AG04450 (cell line): ENCODE data around the gene SEC31B. TPM values are rescaled to one million over a fixed set of nuclear protein-coding genes. Genes with fewer than 3 reads are reported as not detected.
A peak's percentile ranks its signal among the peaks of the same experiment; 100 is the strongest.

ENCODE experiments used
- CTCF ChIA-PET: fragments of 300-600, 350-600 bp; formaldehyde crosslinking; extraction: SDS; loops from one replicate; lab custom pipeline; 2022; ENCODE audit warnings: antibody characterized with exemption, inconsistent platforms; lab: Charles Lee
- POLR2A ChIA-PET: fragments of 350-600 bp; formaldehyde crosslinking; extraction: SDS; loops from one replicate; lab custom pipeline; 2021; ENCODE audit warnings: antibody characterized with exemption, inconsistent platforms; lab: Yijun Ruan, JAX
- DNase-seq: peaks from one replicate; pipeline ENCODE4 v3.0.0-alpha.2; 2011; ENCODE audit warnings: low read depth, low spot score
- H3K27ac ChIP-seq: one replicate; pipeline ENCODE4 v1.5.1; 2012; ENCODE audit warnings: low read depth, low read length, control low read depth
- H3K27me3 ChIP-seq: one replicate; pipeline ENCODE4 v1.6.0; 2012; ENCODE audit warnings: low read length; ENCODE audit not compliant: control insufficient read depth, insufficient read depth
- H3K4me3 ChIP-seq: 2 replicates; pipeline ENCODE4 v1.5.1; 2011; ENCODE audit warnings: mild to moderate bottlenecking, low read depth, low read length, control low read depth
- H3K9me3 ChIP-seq: 2 replicates; pipeline ENCODE4 v1.5.1; 2012; ENCODE audit warnings: low read length; ENCODE audit not compliant: control insufficient read depth, insufficient read depth
- polyA plus RNA-seq: library from polyadenylated mRNA; depleted of rRNA; stranded (reverse); fragments of >200 nt; gene quantifications from 2 replicates; pipeline ENCODE4 v1.2.3, GENCODE V29; 2011
- TF ChIP-seq, protein P1 (sequence below): IDR thresholded peaks from 2 replicates; pipeline ENCODE4 v1.5.1; 2011; ENCODE audit warnings: low read depth, low read length, control low read depth, inconsistent platforms

SEC31B gene
- polyA plus RNA-seq, 1 experiment: 4.8 TPM

DNA sequence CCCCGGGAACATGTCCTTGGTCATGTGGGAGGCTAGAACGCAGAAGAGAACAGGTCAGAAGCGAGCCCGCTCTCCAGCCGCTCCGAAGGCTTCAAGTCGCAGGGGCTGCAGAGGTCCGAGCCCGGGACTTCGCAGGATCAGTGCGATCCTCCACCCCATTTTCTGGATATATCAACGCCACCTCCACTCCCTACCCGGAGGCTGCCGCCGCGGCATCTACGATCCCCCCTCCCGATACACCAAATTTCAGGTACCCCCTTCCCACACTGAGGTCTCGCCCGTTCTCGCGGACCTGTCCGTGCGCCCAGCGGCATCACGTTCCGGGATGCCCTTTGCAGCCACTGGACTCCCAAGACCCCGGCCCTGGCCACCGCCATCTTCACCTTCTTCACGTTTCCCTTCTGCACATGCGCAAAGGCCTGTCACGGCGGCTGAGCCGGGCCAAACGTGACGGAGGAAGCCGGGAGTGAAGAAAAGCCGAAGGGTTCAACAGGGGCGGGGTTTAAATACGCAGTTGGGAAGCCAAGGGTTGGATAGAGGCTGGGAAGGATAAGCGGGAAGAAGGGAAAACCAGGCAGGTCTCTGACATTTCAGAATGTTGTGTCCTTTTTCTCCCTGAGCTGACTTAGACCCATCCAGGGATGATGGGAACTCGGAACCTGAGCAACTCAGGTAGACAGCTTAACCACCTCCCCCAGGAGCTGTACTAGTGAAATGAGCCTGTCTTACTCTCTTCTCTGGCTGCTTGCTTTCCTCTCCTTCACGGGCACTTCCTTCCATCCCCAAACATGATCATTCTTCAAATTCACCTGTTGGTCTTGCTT lies 10.0 kb upstream of the SEC31B start, which contains the start of gene NDUFB8:
Gene NDUFB8 (minus strand): TSS at position 397 of the 824 bp plus-strand sequence. CDS start 20 bp downstream, at position 377.
- CTCF ChIA-PET: interaction anchor here (1.0 to 3.3 kb wide), 2 partner anchors 11 kb away, joined by 4 to 30 read pairs; no protein-coding TSS in a partner anchor
- peak; percentile 39 for DNase-seq
- TF ChIP-seq, protein P1, sequence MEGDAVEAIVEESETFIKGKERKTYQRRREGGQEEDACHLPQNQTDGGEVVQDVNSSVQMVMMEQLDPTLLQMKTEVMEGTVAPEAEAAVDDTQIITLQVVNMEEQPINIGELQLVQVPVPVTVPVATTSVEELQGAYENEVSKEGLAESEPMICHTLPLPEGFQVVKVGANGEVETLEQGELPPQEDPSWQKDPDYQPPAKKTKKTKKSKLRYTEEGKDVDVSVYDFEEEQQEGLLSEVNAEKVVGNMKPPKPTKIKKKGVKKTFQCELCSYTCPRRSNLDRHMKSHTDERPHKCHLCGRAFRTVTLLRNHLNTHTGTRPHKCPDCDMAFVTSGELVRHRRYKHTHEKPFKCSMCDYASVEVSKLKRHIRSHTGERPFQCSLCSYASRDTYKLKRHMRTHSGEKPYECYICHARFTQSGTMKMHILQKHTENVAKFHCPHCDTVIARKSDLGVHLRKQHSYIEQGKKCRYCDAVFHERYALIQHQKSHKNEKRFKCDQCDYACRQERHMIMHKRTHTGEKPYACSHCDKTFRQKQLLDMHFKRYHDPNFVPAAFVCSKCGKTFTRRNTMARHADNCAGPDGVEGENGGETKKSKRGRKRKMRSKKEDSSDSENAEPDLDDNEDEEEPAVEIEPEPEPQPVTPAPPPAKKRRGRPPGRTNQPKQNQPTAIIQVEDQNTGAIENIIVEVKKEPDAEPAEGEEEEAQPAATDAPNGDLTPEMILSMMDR: no peak
- Histone ChIP-seq H3K4me3 (peak within 1 kb of the TSS; percentile 92), H3K9me3 (no peaks in the 10 kb centered on the region; the same call in 1 of the 2 replicates), H3K27me3 (no peaks in the 10 kb centered on the region), H3K27ac (peak within 1 kb of the TSS; percentile 39)
- POLR2A ChIA-PET: no interaction called here

DNA sequence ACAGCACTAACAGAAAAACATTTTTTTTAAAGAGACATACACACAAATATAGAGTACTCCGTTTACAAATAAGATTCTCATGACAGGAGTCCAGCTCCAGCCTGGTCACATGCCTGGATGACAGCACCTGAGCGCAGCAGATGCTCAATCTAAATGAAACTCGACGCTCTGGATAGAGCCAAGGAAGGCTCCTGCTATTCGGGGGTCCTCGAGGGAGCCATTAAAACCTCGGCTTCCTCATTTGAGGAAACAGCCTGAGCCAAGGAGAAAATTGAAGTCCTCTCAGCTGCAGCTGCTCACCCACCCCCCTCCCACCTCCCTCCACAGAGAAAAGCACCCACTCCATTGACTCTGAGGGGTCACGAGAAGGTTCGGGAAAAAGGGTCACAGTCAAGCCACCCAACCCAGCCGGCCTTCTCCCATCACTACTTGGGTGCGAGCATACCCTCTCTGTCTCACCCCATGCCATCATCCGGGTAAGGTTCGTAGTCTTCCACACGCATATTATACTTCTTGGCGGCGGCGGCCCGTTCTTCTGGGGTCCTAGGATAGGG lies 9.3 kb upstream of the SEC31B start:
- Histone ChIP-seq H3K4me3 (peak overlapping the region; percentile 92), H3K9me3 (no peaks in the 10 kb centered on the region; the same call in 1 of the 2 replicates), H3K27ac (peak overlapping the region; percentile 39), H3K27me3 (no peaks in the 10 kb centered on the region)
- DNase-seq: no peak
- ChIA-PET CTCF (interaction anchor here (3.3 kb wide), 1 partner anchor 11 kb away, joined by 30 read pairs; no protein-coding TSS in a partner anchor), POLR2A (interaction anchor here (0.7 kb wide), 1 partner anchor 104 kb away, joined by 4 read pairs; no protein-coding TSS in a partner anchor)
- TF ChIP-seq, protein P1: no peak

DNA sequence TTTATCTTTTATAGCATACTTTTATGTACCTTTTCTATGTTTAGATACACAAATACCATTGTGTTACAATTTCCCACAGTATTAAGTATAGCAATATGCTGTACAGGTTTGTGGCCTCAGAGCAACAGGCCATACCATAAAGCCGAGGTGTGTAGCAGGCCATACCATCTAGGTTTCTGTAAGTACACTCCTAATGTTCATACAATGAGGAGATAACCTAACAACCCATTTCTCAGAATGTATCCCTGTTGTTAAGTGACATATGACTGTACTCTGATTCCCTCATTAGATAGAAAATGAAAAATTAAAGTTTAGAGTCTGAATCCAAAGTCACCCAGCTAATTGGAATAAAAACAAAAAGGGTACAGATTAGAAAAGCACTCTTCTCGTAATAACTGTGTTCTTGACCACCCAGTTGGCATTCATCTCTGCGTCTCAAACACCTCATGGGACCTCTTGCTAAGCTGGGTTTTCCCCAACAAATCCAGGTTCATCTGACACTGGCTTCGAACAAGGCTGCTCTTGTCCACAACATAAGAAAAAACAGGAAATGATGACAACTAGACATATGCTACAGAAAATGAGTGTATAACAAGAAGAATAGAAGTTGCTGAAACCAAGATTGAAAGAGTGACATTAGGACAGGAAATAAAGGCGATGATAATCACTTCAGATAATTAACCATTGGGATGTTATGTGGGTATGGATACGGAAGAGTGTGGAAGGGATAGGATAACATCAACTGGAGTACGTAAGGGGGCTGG lies 8.6 kb upstream of the SEC31B start:
- TF ChIP-seq, protein P1: no peak
- H3K27ac ChIP-seq: no peak overlapping the region
- no peaks in the 10 kb centered on the region for H3K27me3 ChIP-seq
- peak overlapping the region; percentile 92 for H3K4me3 ChIP-seq
- no peaks in the 10 kb centered on the region; the same call in 1 of the 2 replicates for H3K9me3 ChIP-seq
- ChIA-PET CTCF (interaction anchor here (3.3 to 4.1 kb wide), 3 partner anchors 7 to 94 kb away, joined by 14 to 30 read pairs (median 26); partner anchors contain the start of gene HIF1AN), POLR2A (interaction anchor here (0.7 kb wide), 1 partner anchor 103 kb away, joined by 4 read pairs; no protein-coding TSS in a partner anchor)
- DNase-seq: no peak

DNA sequence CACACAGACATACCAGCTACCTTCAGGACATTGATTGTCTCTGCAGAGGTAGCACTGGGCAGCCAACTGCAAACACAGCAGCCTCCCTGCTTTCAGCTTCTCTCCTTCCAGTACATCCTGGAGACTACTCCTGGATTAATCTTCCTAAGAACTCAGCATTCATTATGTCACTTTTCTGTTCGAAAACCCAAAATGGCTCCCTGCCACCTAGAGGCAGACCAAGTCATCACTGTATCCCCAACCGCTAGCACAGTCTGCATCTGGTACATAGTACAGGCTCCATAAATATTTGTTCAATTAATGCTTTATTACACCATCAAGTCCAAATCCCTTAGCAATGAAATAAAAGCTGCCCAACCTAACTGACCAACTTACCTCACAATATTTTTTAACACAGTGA lies 5.0 kb upstream of the SEC31B start:
- ChIA-PET POLR2A (no interaction called here), CTCF (interaction anchor here (1.9 to 4.1 kb wide), 3 partner anchors 11 to 90 kb away, joined by 5 to 26 read pairs (median 14); partner anchors contain the start of gene HIF1AN)
- TF ChIP-seq, protein P1: peak; percentile 15; the same call in 1 of the 2 replicates
- Histone ChIP-seq H3K27me3 (no peaks in the 10 kb centered on the region), H3K4me3 (no peak overlapping the region), H3K9me3 (no peaks in the 10 kb centered on the region; the same call in 1 of the 2 replicates), H3K27ac (no peak overlapping the region)
- DNase-seq: no peak
